Natural killer cell (primary cell): Measurements from ENCODE around the gene WFDC1. TPM values are rescaled to one million over a fixed set of nuclear protein-coding genes. Genes with fewer than 3 reads are reported as not detected.

Source experiments
- ATAC-seq, 3 donors: fragments of 150-1000 bp in 2 of 3; fragments of 200-7000 bp in 1 of 3; cut with Tn5 transposase; 1 replicate in 1 of 3; 2 replicates in 2 of 3; pipeline ENCODE4 v1.10.0; 2021; ENCODE audit warnings: mild to moderate bottlenecking in 2 of 3, moderate library complexity in 2 of 3
- DNase-seq, 2 donors: peaks; one replicate each; pipeline versions ENCODE4 v3.0.0 to v3.0.0-alpha.2; 2013 to 2021; ENCODE audit warnings: mixed read lengths in 1 of 2
- H3K27ac ChIP-seq: one replicate; pipeline ENCODE4 v1.5.1; 2013; ENCODE audit warnings: mild to moderate bottlenecking, low read length
- H3K27me3 ChIP-seq: one replicate; pipeline ENCODE4 v1.6.1; 2013; ENCODE audit warnings: low read length; ENCODE audit not compliant: control insufficient read depth, insufficient read depth
- H3K36me3 ChIP-seq: one replicate; pipeline ENCODE4 v1.6.1; 2013; ENCODE audit warnings: low read length; ENCODE audit not compliant: control insufficient read depth, insufficient read depth
- H3K4me1 ChIP-seq: one replicate; pipeline ENCODE4 v1.6.1; 2013; ENCODE audit warnings: low read length; ENCODE audit not compliant: control insufficient read depth, insufficient read depth
- H3K4me3 ChIP-seq: one replicate; pipeline ENCODE4 v1.5.1; 2013; ENCODE audit warnings: low read length
- H3K9me3 ChIP-seq: one replicate; pipeline ENCODE4 v1.6.1; 2013; ENCODE audit warnings: low read length; ENCODE audit not compliant: control insufficient read depth, insufficient read depth
- H3K27ac Mint-ChIP-seq, 2 donors: one replicate each; pipeline ENCODE4 v1.8.0; 2022; ENCODE audit warnings: mild to moderate bottlenecking in 2 of 2, mixed read lengths in 2 of 2, moderate library complexity in 1 of 2
- H3K27me3 Mint-ChIP-seq, 2 donors: one replicate each; pipeline ENCODE4 v1.8.0; 2022; ENCODE audit warnings: low read depth in 2 of 2, mixed read lengths in 2 of 2
- H3K36me3 Mint-ChIP-seq: one replicate; pipeline ENCODE4 v1.8.0; 2022; ENCODE audit warnings: mixed read lengths
- H3K4me1 Mint-ChIP-seq, 2 donors: one replicate each; pipeline ENCODE4 v1.8.0; 2022; ENCODE audit warnings: mixed read lengths in 2 of 2
- H3K4me3 Mint-ChIP-seq: one replicate; pipeline ENCODE4 v1.8.0; 2022; ENCODE audit warnings: mild to moderate bottlenecking, moderate library complexity, mixed read lengths
- H3K9me3 Mint-ChIP-seq, 2 donors: one replicate each; pipeline ENCODE4 v1.8.0; 2022; ENCODE audit warnings: mixed read lengths in 2 of 2
- CTCF ChIP-seq: fragments of 200-600 bp; IDR thresholded peaks from one replicate; pipeline ENCODE4 v1.8.0; 2022; ENCODE audit warnings: antibody characterized with exemption
- WGBS: methylation state at CpG from one replicate; pipeline ENCODE4 v1.1.7; 2013; ENCODE audit warnings: missing lambda C conversion rate; ENCODE audit not compliant: insufficient coverage; 5-methylcytosine and 5-hydroxymethylcytosine counted together
- intact Hi-C: fragments of 100-400 bp; cut with micrococcal nuclease; formaldehyde crosslinking; loops from one replicate; pipeline ENCODE4 v1.14.2; 2022
- total RNA-seq, 4 donors: library from RNA; stranded (reverse); fragments of 120-200 nt in 1 of 4; gene quantifications; one replicate each; pipeline versions ENCODE4 v1.2.3 to v1.2.4, GENCODE V29; 2013 to 2022

WFDC1 gene
- total RNA-seq, 3 donors from 2014 or later (not counting 1 experiment from before 2014, with no cell fraction given) = not detected

GRCh38 chr16:84318091-84318975 lies 23.7 kb downstream of the WFDC1 start:
- ATAC-seq (no peak), DNase-seq (no peak)
- H3K36me3 Mint-ChIP-seq = no peaks in the 10 kb centered on the region
- H3K4me1 Mint-ChIP-seq = no peaks in the 10 kb centered on the region
- H3K4me3 Mint-ChIP-seq = no peak overlapping the region
- Histone ChIP-seq H3K9me3 (peaks cover 12% of the 10 kb centered on the region), H3K4me1 (no peaks in the 10 kb centered on the region), H3K27ac (no peak overlapping the region), H3K27me3 (no peaks in the 10 kb centered on the region), H3K36me3 (no peaks in the 10 kb centered on the region), H3K4me3 (no peak overlapping the region)
- peaks cover 10 to 14% of the 10 kb centered on the region in 2 donors for H3K27me3 Mint-ChIP-seq
- no peak overlapping the region for H3K27ac Mint-ChIP-seq
- 84% methylated on average over 19 of the region's 19 CpGs for WGBS
- peaks cover 0 to 3% of the 10 kb centered on the region in 2 donors for H3K9me3 Mint-ChIP-seq
- intact Hi-C loops = no loop called here
- TF ChIP-seq CTCF = no peak

- 95% methylated on average over 24 of the region's 24 CpGs for WGBS
- peak in 1 of 3 donors; percentile 32 for ATAC-seq
- no peak for TF ChIP-seq CTCF
- Histone ChIP-seq H3K27me3 (no peaks in the 10 kb centered on the region), H3K9me3 (peaks cover 12% of the 10 kb centered on the region), H3K27ac (no peak overlapping the region), H3K4me1 (no peaks in the 10 kb centered on the region), H3K36me3 (no peaks in the 10 kb centered on the region), H3K4me3 (no peak overlapping the region)
- peaks cover 0 to 3% of the 10 kb centered on the region in 2 donors for H3K9me3 Mint-ChIP-seq
- H3K36me3 Mint-ChIP-seq = no peaks in the 10 kb centered on the region
- intact Hi-C loops = no loop called here
- peaks cover 10 to 14% of the 10 kb centered on the region in 2 donors for H3K27me3 Mint-ChIP-seq
- H3K4me1 Mint-ChIP-seq = no peaks in the 10 kb centered on the region
- H3K4me3 Mint-ChIP-seq = no peak overlapping the region
- DNase-seq = no peak
- H3K27ac Mint-ChIP-seq = no peak overlapping the region
Measured at GRCh38 chr16:84319146-84319760, 24.6 kb downstream of the WFDC1 start.

GRCh38 chr16:84320511-84320910 lies 25.8 kb downstream of the WFDC1 start:
- no peaks in the 10 kb centered on the region for H3K36me3 Mint-ChIP-seq

More at GRCh38 chr16:84320511-84320910, 25.8 kb downstream of the WFDC1 start:
- no peak for ATAC-seq
- H3K4me3 Mint-ChIP-seq = no peak overlapping the region
- Histone ChIP-seq H3K27me3 (no peaks in the 10 kb centered on the region), H3K4me3 (no peak overlapping the region), H3K27ac (no peak overlapping the region), H3K4me1 (no peaks in the 10 kb centered on the region), H3K9me3 (peaks cover 12% of the 10 kb centered on the region), H3K36me3 (no peaks in the 10 kb centered on the region)
- H3K27ac Mint-ChIP-seq = no peak overlapping the region
- H3K9me3 Mint-ChIP-seq = peaks cover 0 to 3% of the 10 kb centered on the region in 2 donors
- H3K27me3 Mint-ChIP-seq = peaks cover 4 to 6% of the 10 kb centered on the region in 2 donors
- no peaks in the 10 kb centered on the region for H3K4me1 Mint-ChIP-seq
- no peak for DNase-seq
- WGBS = 90% methylated on average over 5 of the region's 5 CpGs
- intact Hi-C loops = no loop called here
- TF ChIP-seq CTCF = no peak
